Activated CD4-positive, CD25-positive, alpha-beta regulatory T cell treated with anti-CD3 and anti-CD28 coated beads, Interleukin-2, amount 50 U/mL, for 24 hours (primary cell): Measurements from ENCODE around the gene LYVE1.
"Not testable (repeated sequence)": the region's sequence is repeated elsewhere in the genome, so short reads cannot be mapped to it uniquely, and the experiment has no call there.

Source experiments
- ATAC-seq, 2 donors: fragments of 150-1000 bp; cut with Tn5 transposase; one replicate each; pipeline ENCODE4 v1.10.0; 2021; ENCODE audit warnings: mild to moderate bottlenecking in 1 of 2, moderate library complexity in 1 of 2

The LYVE1 gene

DNA sequence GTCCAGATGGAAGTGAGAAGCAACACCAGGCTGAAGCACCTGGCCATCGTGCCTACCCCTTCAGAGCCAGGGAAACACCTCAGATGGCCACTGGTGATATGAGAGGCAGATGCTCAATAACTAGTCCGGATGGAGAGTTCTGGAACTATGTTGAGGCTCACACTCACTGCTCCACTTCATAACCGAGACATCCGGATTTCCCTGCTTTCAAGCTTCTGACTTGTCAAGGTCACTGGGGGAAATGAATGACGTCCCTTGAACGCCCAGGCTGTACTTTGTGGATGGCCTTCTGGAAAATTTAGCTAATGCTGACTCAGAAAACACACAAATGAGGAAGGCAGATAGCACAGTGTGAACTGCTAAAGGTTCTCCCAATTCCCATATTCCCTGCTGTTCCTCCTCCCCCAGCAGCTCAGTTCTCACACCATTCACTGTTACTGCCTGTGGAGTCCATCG lies at the start of gene LYVE1:
LYVE1 (minus strand) TSS at position 180 of the 456 bp plus-strand sequence; CDS start at position 47, 133 bp downstream.
- ATAC-seq, result no peak

DNA sequence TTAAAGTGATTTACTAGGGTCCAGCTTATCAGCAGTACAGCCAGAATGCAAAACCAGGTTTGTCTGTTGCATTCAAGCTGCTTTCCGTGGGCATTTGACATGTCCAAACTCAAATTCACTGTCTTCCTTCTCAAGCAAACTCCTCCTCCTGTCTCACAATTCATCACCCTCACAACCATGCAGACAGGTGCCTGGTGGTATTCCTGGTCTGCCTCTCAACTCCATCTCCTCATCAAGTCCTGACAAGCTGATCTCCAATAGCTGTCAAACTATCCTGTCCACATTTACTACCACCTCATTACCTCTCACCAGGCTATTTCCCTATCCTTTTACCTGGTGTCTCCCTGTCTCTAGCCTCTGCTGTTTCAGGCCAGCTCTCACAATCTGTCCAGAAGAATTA lies 49.1 kb upstream of the LYVE1 start:
- ATAC-seq, result no peak

DNA sequence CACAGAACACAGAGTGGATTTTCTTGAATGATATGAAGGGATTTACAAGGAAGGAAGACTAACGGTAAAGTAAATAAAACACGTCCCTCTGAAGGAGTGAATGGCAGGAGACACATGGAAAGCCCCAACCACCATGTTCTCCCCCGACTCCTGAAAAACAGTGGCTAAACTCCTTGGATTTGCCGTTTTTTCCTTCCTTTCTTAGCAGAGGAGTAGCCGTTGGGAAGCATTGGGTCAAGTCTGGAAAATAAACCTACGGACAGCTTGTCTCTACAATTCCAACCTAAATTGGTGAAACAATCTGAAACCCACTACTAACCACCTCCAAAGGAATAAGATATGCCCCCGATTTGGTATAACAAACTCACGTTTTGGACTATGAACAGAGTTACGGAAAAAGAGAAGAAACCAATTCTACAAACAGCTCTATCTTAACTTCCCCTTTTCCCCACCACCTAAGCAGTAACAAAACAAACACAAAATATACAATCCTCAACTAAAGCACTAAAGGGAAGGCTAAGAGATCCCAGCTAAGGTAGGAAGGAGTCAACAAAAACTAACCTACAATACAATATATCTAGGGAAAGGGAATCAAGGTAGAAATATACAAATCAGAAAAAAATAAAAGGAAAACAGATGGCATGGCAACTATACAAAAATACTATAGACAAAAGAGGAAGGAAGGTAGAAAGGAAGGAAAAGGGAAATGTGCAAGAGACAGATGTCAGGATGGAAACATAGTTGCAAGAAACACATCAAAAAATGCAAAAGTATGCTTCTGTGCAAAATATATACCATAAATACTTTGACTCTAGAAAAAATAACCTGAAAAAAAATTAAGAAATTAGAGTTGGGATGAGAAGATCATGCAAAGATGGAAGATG lies 43.8 kb upstream of the LYVE1 start:
- no peak for ATAC-seq

- no peak for ATAC-seq
These were observed 41.2 kb upstream of the LYVE1 start for GRCh38 chr11:10609636-10610035.

DNA sequence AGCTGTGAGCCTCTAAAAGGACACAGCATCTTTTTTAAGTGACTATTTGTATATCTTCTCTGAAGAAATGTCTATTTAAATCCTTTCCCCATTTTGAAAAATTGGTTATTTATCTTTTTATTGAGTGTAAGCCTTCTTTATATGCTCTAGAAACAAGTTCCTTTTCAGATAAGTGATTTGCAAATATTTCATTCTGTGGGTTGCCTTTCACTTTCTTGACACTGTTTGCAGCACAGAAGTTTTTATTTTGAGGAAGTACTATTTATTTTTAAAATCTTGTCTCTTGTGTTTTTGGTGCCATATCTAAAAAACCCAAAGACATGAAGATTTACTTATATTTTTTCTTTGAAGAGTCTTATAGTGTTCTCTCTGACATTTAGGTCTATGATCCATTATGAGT lies 40.1 kb upstream of the LYVE1 start:
- no peak for ATAC-seq

DNA sequence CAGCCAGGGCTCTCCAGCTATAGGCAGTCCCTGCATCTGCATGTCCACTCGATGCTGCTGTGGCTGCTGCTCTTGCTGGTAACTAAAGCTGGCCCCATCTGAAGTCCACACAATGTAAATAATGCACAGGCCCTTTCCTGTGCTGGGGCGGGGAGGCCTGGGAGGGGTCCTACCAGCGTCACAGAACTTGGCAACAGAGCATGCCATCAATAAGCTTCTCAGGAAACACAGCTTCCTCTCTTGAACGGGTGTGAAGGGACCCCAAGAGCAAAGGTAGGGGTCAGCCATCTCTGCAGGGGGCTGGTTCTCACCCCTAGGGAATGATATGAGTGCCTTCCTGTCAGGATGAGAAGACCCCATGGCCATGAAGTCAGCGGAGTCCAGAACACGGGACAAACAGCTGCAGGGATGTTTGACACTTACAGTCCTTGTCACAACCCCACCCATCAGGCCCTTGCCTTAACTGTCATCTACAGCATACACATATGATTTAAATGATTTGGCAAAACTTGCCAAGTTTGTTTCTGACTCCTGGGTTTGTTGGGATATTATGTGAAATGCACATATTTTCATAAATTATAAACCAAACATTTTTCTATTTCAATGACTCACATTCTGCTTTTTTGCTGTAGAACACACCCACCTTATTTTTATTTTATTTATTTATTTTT lies 39.1 kb upstream of the LYVE1 start:
- no peak for ATAC-seq

DNA sequence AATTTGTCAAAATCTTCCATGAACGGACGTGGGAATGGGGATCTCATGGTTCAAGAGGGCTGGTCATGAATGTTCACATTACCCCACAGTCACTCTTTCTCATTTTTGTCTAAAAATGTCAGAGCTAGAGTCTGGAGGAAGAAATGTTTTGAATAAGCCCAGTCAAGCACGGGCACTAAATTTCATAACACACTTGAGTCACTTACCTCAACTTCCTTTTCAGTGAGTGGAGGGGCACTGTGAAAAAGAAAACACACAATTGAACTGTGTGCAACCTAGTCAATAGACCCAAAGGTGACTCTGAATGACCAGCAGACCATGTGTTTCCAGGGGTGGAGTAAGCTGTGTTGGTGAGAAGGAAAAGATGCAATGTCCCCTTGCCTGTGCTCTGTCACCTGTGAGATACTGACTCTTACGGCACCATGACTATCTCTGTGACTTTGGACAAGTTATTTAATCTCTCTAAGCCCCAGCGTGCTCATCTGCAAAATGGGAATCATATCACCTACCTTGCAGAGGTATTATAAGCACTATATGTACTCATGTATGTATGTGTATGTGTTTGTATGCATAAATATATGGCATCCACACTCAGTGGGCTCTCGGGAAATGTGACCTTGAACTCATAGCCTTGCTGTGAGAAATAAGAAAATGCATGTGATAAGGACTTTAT lies 38.2 kb upstream of the LYVE1 start:
- ATAC-seq, result peak in 1 of 2 donors; percentile 49

GRCh38 chr11:10605941-10606381 lies 37.5 kb upstream of the LYVE1 start:
- ATAC-seq, result no peak

DNA sequence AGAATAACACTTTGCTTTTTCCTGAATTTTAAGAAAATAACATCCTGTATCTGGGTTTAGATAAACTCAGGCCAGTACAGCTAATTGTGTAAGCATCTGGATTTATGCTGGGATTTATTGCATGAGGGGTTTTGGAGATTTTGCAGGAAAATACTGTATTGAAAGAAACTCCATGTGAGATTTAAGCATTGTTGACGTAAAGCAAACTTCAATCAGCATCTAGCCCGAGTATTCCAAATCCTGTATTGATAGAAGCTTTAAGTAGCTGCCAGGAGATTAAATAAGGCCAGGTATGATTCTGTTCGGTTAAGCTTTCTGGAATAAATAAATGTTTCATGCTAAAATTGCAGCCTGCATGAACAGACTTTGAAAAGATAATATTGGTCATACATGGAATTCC lies 36.3 kb upstream of the LYVE1 start:
- no peak for ATAC-seq

- no peak for ATAC-seq
These were observed 35.9 kb upstream of the LYVE1 start for GRCh38 chr11:10604340-10604748.

- no peak for ATAC-seq
These were observed 35.3 kb upstream of the LYVE1 start for GRCh38 chr11:10603721-10604297.

GRCh38 chr11:10602945-10603344 lies 34.5 kb upstream of the LYVE1 start:
- ATAC-seq, result no peak

GRCh38 chr11:10602366-10602765 lies 33.9 kb upstream of the LYVE1 start:
- ATAC-seq, result no peak

DNA sequence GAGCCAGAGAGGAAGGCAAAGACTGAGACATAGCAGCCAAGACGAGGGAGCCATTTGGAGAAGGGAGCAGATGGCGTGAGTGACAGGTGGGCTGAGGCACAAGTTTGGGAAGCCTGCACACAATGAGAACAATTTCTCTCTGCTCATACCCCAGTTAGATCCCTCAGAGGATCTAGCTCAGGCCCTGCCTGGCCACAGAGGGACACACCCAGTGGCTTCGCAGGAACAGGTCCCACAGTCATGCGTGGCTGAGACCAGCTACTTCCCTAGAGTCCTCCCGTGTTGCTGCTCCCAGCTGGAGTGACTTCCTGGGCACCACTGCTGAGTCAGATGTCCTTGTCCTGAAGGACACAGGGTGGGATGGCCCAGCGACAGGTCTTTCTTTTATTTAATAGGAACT lies 33.4 kb upstream of the LYVE1 start:
- no peak for ATAC-seq

GRCh38 chr11:10600570-10601248 lies 32.2 kb upstream of the LYVE1 start:
- no peak for ATAC-seq

- no peak for ATAC-seq
These were observed 31.1 kb upstream of the LYVE1 start for GRCh38 chr11:10599388-10600175.

DNA sequence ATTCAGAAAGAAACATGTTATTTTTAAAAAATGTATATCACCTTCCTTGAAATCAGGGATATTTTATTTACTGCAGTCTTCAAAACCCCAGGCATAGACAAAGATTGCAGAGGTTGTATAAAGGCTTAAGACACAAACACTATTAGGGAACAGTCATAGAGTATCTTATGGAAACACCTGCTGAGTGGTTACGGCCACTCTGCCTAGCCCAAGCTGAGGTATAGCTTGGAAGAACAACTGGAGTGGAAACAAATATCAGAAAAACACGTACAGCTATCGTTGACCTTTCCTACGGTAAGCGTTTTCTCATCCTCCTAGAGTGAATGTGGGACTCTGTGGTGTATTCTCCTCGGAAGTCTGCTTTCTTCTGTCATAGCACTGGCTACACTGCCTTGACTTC lies 30.4 kb upstream of the LYVE1 start:
- ATAC-seq, result no peak

GRCh38 chr11:10597877-10598351 lies 29.4 kb upstream of the LYVE1 start:
- no peak for ATAC-seq

DNA sequence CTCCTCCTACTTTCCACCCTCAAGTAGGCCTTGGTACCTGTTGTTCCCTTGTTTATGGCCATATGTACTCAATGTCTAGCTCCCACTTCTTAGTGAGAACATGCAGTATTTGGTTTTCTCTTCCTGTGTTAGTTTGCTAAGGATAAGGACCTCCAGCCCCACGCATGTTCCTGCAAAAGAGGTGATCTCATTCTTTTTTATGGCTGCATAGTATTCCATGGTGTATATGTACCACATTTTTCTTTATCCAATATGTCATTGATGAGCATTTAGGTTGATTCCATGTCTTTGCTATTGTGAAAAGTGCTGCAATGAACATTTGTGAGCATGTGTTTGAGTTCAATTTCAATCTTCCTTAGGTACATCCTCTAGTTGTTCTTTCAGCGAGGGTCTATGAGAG lies 27.4 kb upstream of the LYVE1 start:
- ATAC-seq, result not testable (repeated sequence)

DNA sequence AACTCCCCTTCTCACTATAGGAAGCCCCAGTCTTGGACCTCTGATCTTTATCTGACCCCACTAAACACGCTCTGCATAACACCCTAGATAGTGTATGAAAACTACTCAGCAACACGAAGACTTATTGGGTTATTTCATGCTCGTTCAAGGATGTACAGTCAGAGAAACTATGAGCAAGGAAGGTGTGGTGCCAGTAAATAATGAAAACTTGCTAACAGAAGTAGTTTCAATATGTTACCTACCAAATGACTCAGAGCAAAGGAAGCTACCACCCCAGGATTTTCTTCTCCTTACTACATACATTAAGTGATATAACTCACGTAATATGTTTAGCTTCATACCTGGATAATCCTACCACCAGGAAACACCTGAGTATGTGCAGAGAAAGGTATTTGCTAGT lies 25.9 kb upstream of the LYVE1 start:
- ATAC-seq, result peak in 1 of 2 donors; percentile 58

- no peak for ATAC-seq
These were observed 23.9 kb upstream of the LYVE1 start for GRCh38 chr11:10592331-10592730.
